ENCODE data around the gene TMEM165.

The TMEM165 gene

GRCh38 chr4:55369968-55370367 lies 25.8 kb upstream of the TMEM165 start:
- DNase-seq: no peak

GRCh38 chr4:55372259-55372658 lies 23.5 kb upstream of the TMEM165 start:
- no peak for DNase-seq

- DNase-seq: no peak
Measured at GRCh38 chr4:55373461-55373860, 22.3 kb upstream of the TMEM165 start.

- DNase-seq: no peak
Measured at GRCh38 chr4:55376698-55377097, 19.1 kb upstream of the TMEM165 start.

GRCh38 chr4:55378617-55379467 lies 16.9 kb upstream of the TMEM165 start:
- no peak for DNase-seq

GRCh38 chr4:55380576-55380975 lies 15.2 kb upstream of the TMEM165 start:
- no peak for DNase-seq

- DNase-seq: no peak
Measured at GRCh38 chr4:55381502-55381901, 14.3 kb upstream of the TMEM165 start.

- DNase-seq: no peak
Measured at GRCh38 chr4:55382488-55383003, 13.2 kb upstream of the TMEM165 start.

- DNase-seq: no peak
Measured at GRCh38 chr4:55385201-55385649, 10.5 kb upstream of the TMEM165 start.

- DNase-seq: no peak
Measured at GRCh38 chr4:55386073-55386472, 9.7 kb upstream of the TMEM165 start.

- DNase-seq: no peak
Measured at GRCh38 chr4:55386840-55387239, 8.9 kb upstream of the TMEM165 start.

- no peak for DNase-seq
Measured at GRCh38 chr4:55393461-55394320, 2.1 kb upstream of the TMEM165 start.

GRCh38 chr4:55395218-55395528 lies 584 bp upstream of the TMEM165 start:
- no peak for DNase-seq

- DNase-seq: no peak
Measured at GRCh38 chr4:55396308-55397125, 760 bp downstream of the TMEM165 start.

- DNase-seq: no peak
Measured at GRCh38 chr4:55397126-55397436, 1.3 kb downstream of the TMEM165 start.

- no peak for DNase-seq
Measured at GRCh38 chr4:55397520-55398321, 2.0 kb downstream of the TMEM165 start.

GRCh38 chr4:55398461-55398860 lies 2.7 kb downstream of the TMEM165 start:
- DNase-seq: no peak

GRCh38 chr4:55398966-55399365 lies 3.2 kb downstream of the TMEM165 start:
- no peak for DNase-seq

GRCh38 chr4:55399581-55399980 lies 3.8 kb downstream of the TMEM165 start:
- DNase-seq: no peak

GRCh38 chr4:55405073-55405472 lies 9.3 kb downstream of the TMEM165 start:
- no peak for DNase-seq

- DNase-seq: no peak
Measured at GRCh38 chr4:55406545-55406944, 10.8 kb downstream of the TMEM165 start.

- no peak for DNase-seq
Measured at GRCh38 chr4:55407119-55407518, 11.4 kb downstream of the TMEM165 start.

All from activated gamma-delta T cell treated with Interleukin-2 at 50 U/mL for 16 hours (primary cell).